SK-MEL-5 (cell line): ENCODE measurements around the gene TSPAN31. TPM values are rescaled to one million over a fixed set of nuclear protein-coding genes. Genes with fewer than 3 reads are reported as not detected.

Experiments
- DNase-seq: peaks from one replicate; pipeline ENCODE4 v3.0.0-alpha.2; 2016; ENCODE audit warnings: low read depth, low spot score
- in situ Hi-C: cut with HindIII; loops from 2 replicates; pipeline ENCODE4 v1.10.0; 2016; ENCODE audit warnings: low sequenced_read_pairs, high pct_unique_total_duplicates, low pct_unique_long_range_greater_than_20kb
- total RNA-seq: library from RNA; depleted of rRNA; stranded (reverse); fragments of >200 nt; shearing (Covaris generic); gene quantifications from 2 replicates; pipeline ENCODE4 v1.2.3, GENCODE V29; 2014; rRNA removed

Gene TSPAN31
- total RNA-seq, 1 experiment from 2014 or later = 34.6 TPM

GRCh38 chr12:57795354-57795753, 50.5 kb downstream of the TSPAN31 start:
- DNase-seq = no peak
- in situ Hi-C loops = no loop called here

- in situ Hi-C loops = no loop called here
- no peak for DNase-seq
These were observed 52.2 kb downstream of the TSPAN31 start for GRCh38 chr12:57796996-57797395.

- no peak for DNase-seq
- in situ Hi-C loops = no loop called here
These were observed 53.1 kb downstream of the TSPAN31 start for GRCh38 chr12:57797933-57798332.

Other genes starting within 250 kb of the TSPAN31 start
- gene DDIT3, start 224.5 kb upstream of the TSPAN31 start, total RNA-seq = 103 and 117 TPM in 2 replicates
- 6.6 and 6.8 TPM in 2 replicates for gene MBD6, start 222.2 kb upstream of the TSPAN31 start, total RNA-seq
- 86.2 and 93.8 TPM in 2 replicates for gene DCTN2, start 197.8 kb upstream of the TSPAN31 start, total RNA-seq
- 0.29 and 0.40 TPM in 2 replicates for gene KIF5A, start 195.0 kb upstream of the TSPAN31 start, total RNA-seq
- gene PIP4K2C, start 153.8 kb upstream of the TSPAN31 start, total RNA-seq = 48.4 and 53.2 TPM in 2 replicates
- 13.6 and 14.1 TPM in 2 replicates for gene DTX3, start 140.2 kb upstream of the TSPAN31 start, total RNA-seq
- 13.2 and 16.3 TPM in 2 replicates for gene ARHGEF25, start 133.6 kb upstream of the TSPAN31 start, total RNA-seq
- gene B4GALNT1, start 111.8 kb upstream of the TSPAN31 start, total RNA-seq = 8.3 and 11.2 TPM in 2 replicates
- 239 and 244 TPM in 2 replicates for gene OS9, start 50.9 kb upstream of the TSPAN31 start, total RNA-seq
- gene AGAP2, start 6.3 kb upstream of the TSPAN31 start, total RNA-seq = 1.4 and 1.5 TPM in 2 replicates
- gene CDK4, start 7.3 kb downstream of the TSPAN31 start, total RNA-seq = 383 and 420 TPM in 2 replicates
- 11.9 and 12.5 TPM in 2 replicates for gene MARCHF9, start 10.1 kb downstream of the TSPAN31 start, total RNA-seq
- gene CYP27B1, start 22.0 kb downstream of the TSPAN31 start, total RNA-seq = 0.69 and 3.1 TPM in 2 replicates
- 9.7 and 13.4 TPM in 2 replicates for gene METTL1, start 27.1 kb downstream of the TSPAN31 start, total RNA-seq
- gene EEF1AKMT3, start 27.6 kb downstream of the TSPAN31 start, total RNA-seq = 4.0 and 6.3 TPM in 2 replicates
- 77.3 and 80.2 TPM in 2 replicates for gene TSFM, start 37.7 kb downstream of the TSPAN31 start, total RNA-seq
- gene AVIL, start 73.7 kb downstream of the TSPAN31 start, total RNA-seq = 0.75 and 0.77 TPM in 2 replicates
- 27.8 and 29.6 TPM in 2 replicates for gene CTDSP2, start 101.7 kb downstream of the TSPAN31 start, total RNA-seq
- gene ATP23, start 196.5 kb downstream of the TSPAN31 start, total RNA-seq = 12.9 and 19.3 TPM in 2 replicates